GM10847 (cell line): ENCODE data around the gene FAT1.

Source experiments
- POLR2A ChIP-seq: IDR thresholded peaks from 2 replicates; pipeline ENCODE4 v1.6.1; 2011; ENCODE audit not compliant: insufficient read length; ENCODE audit errors: extremely low read depth

The FAT1 gene

DNA sequence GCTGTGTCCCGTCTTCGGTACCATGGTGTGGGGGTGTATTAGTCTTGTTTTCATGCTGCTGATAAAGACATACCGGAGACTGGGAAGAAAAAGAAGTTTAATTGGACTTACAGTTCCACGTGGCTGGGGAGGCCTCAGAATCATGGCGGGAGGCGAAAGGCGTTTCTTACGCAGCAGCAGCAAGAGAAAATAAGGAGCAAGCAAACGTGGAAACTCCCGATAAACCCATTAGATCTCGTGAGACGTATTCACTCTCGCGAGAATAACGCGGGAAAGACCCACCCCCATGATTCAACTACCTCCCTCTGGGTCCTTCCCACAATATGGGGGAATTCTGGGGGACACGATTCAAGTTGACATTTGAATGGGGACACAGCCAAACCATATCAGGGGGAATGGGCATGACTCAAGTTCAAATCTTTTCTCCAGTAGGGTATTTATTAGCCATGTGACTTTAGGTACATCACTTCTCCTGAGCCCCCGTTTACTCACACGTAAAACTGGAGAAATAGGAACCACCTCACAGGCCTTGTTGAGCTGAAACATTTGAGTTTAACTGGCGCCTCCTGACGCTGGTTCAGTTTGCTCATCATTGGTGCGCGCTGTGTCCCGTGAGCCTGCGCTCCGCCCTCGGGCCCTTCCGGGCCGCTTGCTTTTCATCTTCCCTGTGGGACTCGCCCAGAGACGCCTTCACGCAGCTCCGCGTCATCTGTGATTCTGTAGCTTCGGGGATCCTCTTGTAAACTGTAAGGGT lies 35.5 kb upstream of the FAT1 start:
- no peak for TF ChIP-seq POLR2A

- TF ChIP-seq POLR2A = no peak
These were observed 34.2 kb upstream of the FAT1 start for GRCh38 chr4:186757696-186758355.

GRCh38 chr4:186755550-186756519 lies 32.2 kb upstream of the FAT1 start:
- TF ChIP-seq POLR2A = no peak

DNA sequence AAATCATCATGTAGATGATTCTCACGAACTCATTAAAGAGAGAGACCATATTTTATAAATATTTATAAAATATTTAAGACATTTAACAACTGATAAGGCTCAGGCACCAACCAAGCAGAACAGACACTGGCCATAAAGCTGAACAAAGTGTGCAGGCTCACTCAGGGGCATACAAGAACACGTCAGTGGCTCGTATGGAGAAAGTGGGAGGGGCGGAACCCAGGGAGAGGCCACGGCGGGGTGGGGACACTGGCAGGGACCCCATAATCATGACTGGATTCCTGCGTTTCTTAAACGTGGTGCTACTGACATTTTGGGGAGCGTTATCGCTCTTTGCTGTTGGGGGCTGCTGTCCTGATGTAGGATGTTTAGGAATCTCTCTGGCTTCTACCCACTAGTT lies 31.3 kb upstream of the FAT1 start:
- no peak for TF ChIP-seq POLR2A

DNA sequence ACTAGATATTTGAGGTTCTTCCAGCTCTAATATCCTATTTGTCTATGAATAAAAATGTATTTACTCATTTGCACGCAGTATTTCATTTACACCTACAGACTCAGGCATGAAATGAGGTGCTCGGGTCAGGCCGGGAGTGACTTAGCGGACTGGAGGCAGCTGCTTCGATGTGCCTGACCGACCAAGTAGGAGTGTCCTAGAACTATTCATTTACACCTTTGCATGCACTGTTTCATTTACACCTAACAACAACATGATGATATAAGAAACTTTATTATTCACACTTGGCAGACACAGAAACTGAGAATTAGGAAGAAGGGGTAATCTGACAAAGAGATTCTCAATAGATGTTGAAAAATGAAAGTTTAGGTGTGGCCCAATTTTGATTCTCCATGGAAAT lies 28.7 kb upstream of the FAT1 start:
- no peak for TF ChIP-seq POLR2A

DNA sequence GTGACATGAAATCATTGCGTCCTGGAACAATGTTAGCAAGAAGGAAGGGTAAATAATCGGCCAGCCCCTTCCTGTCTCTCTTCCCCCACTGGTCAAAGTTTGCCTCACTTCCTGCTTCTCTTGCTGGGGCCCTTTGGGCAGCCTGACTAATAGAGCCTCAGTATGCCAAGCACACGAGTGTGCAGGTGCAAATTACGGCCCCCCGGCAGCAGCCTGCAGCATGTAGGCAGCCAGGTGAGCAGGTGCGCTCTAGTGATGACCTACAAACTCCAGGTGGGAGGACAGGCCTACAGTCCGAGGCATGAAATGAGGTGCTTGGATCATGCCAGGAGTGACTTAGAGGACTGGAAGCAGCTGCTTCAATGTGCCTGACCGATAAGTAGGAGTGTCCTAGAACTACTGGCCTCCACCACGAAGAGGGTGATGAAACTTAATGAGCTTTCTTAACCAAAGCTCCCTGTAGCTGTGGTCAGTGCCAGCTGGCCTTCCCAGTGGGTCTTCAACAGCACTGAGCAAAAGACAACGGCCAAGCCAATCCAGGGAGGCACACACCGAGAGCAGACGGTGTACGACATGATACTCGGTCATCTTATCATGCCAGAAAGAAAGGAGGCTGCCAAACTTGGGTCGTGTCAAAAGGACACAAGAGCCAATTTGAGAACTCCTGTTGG lies 26.1 kb upstream of the FAT1 start:
- no peak for TF ChIP-seq POLR2A

DNA sequence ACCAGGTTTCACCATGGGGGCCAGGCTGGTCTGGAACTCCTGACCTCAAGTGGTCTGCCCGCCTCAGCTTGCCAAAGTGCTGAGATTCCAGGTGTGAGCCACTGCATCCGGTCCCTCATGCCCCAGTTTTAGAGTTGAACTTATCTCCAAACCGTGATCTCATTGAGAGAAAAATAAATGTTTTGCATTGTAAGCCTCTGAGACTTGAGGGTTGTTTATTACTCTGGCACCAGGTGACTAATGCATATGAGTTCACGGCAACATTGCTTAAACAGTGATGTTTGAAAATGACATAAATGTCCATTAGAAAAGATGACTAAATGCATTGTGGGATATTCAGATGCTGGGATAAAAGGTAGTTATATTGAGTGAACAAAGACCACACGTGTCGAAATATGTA lies 22.9 kb upstream of the FAT1 start:
- no peak for TF ChIP-seq POLR2A

DNA sequence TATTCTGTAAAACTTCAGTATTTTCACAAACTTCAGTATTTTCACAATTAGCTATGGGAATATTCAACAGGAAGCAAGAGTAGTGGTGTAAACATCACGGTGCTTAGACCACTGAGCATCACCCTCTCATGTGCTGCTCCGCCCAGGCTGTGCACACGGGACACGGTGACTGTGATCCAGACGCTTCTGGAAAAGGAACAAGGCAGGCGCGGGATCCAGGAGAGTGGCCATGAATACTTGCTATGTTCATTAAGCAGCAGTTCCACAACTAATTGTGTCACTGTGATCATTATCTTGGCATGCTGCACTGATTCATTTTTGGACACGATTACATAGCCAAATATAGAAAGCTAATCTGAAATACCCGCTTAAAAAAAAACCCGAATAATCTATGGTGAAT lies 19.6 kb upstream of the FAT1 start:
- TF ChIP-seq POLR2A = no peak

DNA sequence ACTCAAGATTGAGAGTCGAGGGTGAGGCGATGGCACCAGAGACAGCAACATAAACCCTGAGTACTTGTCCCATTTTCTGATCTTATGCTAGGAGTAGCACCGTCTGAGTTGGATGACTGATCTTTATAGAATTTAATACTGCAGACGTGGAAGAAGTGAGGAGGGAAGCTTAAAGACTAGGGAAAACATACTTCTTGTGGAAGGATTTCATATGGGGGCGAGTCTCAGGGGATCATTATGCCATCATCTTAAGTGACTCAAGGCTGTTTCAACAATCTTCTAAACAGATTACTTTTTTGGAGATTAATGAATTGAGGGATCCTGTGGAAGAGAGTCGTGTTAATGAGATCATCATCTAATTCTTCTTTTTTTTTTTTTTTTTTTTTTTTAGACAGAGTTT lies 17.2 kb upstream of the FAT1 start:
- no peak for TF ChIP-seq POLR2A

DNA sequence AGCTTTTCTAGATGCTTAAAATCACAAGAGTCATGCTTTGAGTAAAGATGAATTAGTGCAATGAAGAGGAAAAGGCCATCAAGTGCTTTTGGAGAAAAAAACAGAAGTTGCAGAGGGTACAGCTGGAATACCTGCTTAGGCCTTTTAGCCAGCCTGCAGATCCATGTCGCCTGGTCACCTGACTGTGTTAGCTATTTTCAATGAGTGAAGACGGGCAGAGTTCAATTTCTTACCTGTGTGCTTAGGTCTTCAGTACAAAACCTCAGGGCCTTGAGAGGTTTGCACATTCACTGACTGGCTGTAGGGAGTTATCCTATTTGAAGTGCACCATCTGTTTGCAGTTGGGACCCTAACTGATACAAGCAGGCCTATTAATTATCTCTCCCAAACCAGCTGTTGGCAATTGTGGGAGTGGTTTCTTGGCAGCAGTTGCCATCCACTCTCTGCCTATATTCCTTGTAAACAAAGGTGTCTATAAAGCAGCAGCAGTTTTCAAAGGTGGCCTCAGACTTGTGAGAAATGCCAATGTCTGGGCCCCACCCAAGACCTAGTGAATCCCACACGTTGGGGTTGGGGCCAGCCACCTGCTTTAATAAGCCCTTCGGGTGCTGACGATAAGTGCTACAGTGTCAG lies 16.3 kb upstream of the FAT1 start:
- TF ChIP-seq POLR2A = no peak

DNA sequence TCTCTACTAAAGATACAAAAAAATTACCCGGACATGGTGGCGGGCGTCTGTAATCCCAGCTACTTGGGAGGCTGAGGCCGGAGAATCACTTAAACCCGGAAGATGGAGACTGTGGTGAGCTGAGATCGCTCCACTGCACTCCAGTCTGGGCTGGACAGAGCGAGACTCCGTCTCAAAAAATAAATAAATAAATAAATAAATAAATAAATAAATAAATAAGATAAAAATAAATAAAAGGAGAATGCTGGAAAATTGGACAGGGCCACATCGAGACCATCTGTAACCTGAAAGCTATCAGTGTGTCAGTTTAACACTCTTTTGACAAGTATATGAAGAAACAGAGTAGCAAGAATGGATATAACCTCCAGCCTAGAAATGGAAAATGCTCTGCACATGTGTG lies 15.7 kb upstream of the FAT1 start:
- no peak for TF ChIP-seq POLR2A

DNA sequence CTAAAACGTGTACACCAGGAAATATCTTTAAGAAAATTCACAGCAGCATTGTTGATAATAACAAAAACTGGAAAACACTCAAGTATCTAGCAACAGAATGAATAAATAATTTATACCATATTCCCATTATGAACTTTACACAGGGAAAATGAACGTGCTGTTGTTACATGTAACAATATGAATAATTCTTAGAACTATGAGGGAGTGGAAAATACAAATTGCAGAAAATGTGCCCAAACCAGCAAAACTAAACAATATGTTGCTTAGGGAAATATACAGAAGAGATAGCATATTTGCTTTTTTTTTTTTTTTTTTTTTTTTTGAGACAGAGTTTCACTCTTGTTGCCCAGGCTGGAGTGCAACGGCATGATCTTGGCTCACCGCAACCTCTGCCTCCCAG lies 14.8 kb upstream of the FAT1 start:
- no peak for TF ChIP-seq POLR2A

GRCh38 chr4:186737427-186737826 lies 13.8 kb upstream of the FAT1 start:
- TF ChIP-seq POLR2A = no peak

GRCh38 chr4:186736466-186736865 lies 12.8 kb upstream of the FAT1 start:
- TF ChIP-seq POLR2A = no peak

DNA sequence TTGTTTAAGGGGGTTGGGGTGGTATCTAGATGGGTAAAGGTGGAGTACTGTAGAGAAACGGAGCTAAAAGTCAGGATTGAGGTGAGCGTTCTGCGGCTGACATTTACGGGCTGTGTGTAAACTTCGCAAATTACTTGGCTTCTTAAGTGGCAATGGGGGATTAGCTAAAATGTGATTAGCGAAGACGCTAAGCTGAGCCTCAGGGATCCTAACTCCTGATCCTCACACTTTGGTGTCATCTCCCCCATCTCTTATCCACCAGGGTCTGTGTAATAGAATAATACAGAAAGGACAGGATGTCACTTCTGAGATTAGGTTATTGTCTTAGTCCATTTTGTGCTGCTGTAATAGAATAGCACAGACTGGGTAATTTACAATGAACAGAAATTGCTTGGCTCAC lies 10.6 kb upstream of the FAT1 start:
- no peak for TF ChIP-seq POLR2A
